Prostate gland (tissue), 2 donors: Measurements from ENCODE around the gene CMSS1.

Source experiments
- CTCF ChIP-seq, 4 experiments: fragments of 200-600 bp in 2 of 4; fragments of 450-650 bp in 2 of 4; sonication (generic) in 2 of 4; IDR thresholded peaks; 1 replicate in 3 of 4; 2 replicates in 1 of 4; pipeline ENCODE4 v1.5.1; 2016 to 2019; ENCODE audit warnings: antibody characterized with exemption in 4 of 4, mild to moderate bottlenecking in 2 of 4, moderate library complexity in 2 of 4
- POLR2AphosphoS5 ChIP-seq: sonication (generic); formaldehyde crosslinking; IDR thresholded peaks from one replicate; pipeline ENCODE4 v1.6.1; 2017; ENCODE audit warnings: antibody characterized with exemption

GRCh38 chr3:99829844-99830243 is 12.2 kb downstream of the CMSS1 start:
- TF ChIP-seq POLR2AphosphoS5, result no peak
- TF ChIP-seq CTCF (IDR thresholded peaks at IDR 0.05), result no peak
